Right forelimb (tissue), 1 donor: ENCODE data around the gene NRG3.

ENCODE experiments used
- DNase-seq: peaks from one replicate; pipeline ENCODE4 v3.0.0-alpha.2; 2018

NRG3 gene

DNA sequence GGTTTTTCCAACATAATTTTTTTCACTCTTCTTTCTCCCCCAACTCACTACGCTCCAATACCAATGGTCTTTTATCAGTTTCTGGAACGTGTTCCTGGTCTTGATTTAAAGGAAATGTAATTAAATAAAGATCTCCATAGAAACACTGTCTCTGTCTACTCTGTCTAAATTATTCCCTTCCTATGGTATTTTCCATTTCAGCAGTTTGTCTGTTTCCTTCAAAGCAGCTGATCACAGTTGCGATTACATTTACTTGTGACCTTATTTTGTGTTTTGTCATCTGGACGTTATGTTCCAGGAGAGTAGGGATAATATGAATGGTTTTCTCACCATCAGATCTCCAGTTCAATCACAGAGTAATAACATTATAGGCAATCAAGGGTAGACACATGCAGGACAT is 359.2 kb downstream of the NRG3 start:
- no peak for DNase-seq

DNA sequence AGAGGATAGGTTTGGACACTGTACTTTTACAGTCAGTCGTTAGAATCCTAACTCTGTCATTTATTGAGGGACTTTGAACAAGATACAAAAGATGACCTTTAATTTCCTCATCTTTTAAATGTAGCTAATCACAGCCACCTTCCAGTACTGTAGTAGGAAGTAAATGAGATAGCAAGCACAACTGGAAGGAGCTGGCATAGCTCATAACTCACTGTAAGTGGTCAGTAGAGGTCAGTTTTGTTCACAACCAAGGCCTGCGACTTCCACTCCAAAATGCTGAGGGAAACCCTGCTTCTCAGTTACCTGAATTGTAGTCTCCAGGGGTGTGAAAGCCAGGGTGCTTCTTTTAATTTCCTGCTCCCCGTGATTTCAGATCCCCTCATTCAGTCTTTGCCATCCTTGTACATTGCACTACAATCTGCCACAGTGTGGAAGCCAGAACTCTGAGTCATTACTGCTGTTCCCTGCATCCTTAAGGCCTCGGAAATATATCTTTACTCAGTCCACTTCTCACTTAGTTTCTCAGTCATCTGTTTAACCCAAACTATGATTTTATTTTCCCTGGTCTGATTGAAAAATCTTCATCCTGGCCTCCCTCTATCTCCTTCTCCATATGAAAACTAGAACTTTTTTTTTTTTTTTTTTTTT is 361.2 kb downstream of the NRG3 start:
- DNase-seq = no peak

DNA sequence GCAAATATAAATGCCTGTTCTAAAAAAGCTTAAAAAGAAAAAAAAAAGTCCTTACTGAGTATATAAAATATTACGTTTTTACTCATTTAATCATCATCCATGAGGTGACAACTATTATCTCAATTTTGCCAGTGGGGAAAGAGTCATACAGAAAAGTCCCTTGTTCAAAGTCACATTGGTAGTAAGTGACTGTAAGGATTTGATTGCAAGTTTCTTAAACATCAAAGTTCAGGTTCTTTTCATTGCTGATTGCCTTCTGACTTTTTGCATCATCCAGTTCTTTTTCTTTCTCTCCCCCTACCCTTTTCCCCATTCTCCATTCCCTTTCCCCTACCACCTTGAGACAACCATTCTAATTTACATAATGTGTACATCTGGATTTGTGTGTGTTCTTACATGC is 363.3 kb downstream of the NRG3 start:
- no peak for DNase-seq

DNA sequence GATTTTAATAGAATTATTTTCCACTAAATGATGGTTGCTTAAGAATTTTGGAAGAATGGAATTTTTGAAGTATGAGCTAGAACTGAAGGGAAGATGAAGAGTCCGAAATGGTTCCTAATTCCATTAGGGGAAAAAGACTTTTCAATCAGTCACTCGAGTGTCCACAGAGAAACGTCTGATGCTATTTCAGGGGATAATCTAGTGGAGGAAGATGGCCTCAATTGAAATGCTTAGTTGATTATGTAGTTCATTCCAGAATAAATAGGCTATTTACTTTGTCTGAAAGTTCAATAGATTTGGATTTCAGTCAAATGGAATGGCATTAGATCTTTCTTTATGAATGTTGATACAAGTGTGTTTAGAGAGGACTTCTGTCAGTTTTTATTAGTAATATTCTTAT is 365.4 kb downstream of the NRG3 start:
- no peak for DNase-seq

DNA sequence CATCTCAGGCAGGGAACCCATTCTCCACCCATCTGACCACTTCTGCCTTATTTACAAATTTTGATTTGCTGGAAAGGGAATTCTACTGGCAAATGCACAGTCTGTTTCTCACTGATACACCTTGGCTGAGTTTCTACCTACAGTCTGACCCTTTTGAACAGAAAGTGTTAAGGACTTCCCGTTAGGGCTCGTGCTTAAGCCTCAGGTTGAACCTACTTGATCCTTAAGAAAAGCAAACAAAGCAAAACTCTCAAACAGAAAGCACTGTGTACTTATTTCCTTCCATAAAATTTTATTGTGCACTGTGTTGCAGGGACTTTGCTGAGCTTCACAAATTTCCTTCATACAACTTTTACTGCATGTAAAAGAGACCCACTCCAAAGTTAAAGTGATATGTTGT is 367.8 kb downstream of the NRG3 start:
- no peak for DNase-seq

DNA sequence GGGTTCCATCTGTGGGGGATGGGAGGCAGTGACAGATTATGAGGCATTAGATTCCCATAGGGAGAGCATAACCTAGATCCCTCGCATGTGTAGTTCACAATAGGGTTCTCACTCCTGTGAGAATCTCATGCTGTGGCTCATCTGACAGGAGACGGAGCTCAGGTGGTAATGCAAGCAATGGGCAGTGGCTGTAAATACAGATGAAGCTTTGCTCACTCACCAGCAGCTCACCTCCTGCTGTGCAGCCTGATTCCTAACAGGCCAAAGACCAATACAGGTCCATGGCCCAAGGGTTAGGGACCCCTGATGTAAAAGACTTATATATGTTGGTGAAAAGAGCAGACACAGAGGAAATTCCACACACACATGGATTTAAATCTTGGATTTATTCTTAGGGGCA is 370.2 kb downstream of the NRG3 start:
- DNase-seq = no peak

- DNase-seq = no peak
Observed at GRCh38 chr10:82245906-82246560, 371.0 kb downstream of the NRG3 start.

DNA sequence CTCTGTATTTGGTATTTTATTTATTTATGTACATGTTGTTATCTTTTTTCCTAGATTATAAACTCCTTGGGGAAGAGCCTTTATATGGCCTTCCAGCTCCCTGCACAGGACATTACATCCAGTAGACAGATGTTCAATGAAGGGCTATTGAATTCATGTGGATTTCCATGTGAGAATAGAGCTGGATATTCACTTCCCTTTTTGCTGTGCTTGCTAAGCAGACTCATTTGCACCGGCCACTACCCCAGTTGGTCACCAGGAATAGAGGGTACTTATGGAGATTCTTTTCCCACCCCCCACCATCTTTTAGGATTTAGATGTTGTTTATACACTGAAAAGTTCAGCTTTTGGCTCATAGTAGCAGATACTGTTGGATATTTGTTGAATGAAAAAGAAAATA is 374.1 kb downstream of the NRG3 start:
- no peak for DNase-seq

- no peak for DNase-seq
Observed at GRCh38 chr10:82251222-82251906, 376.4 kb downstream of the NRG3 start.

- DNase-seq = no peak
Observed at GRCh38 chr10:82252081-82252480, 377.1 kb downstream of the NRG3 start.

DNA sequence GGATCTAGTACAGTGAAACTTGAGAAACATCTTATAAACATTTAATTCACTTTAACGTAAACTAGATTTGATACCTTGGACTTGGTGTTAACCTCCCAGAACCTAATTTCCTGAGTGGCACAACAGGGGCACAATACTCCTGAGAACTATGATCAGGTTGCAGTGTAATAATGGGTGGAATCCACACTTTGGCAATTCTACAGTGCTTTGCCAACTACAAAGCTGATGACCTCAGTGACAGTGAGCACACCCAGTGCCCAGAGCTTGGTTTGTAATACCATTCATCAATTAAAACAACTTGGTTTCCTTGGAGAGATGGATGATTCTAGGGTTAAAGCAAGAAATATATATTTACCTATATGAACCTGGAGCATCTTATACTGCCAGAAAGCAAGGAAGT is 379.2 kb downstream of the NRG3 start:
- DNase-seq = no peak

DNA sequence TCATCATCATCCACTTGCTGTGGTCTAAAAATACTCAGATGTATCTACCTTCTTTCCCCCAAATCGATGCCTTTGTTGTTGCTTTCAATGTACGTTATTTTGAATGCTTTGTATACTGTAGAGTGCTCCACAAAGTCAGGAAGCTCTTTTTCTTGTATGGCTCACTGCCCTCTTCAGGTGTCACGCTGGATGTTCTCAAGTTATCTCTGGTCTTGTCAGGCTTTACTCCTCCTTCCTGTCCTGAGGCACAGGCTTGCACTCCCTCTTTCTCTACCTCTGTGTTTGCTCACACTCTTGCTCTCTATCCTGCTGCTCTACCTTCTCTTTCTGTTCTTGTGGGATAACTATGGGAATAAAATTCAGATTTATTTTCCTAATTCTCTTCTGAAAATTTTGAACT is 381.3 kb downstream of the NRG3 start:
- no peak for DNase-seq

GRCh38 chr10:82266438-82266837 is 391.4 kb downstream of the NRG3 start:
- no peak for DNase-seq

DNA sequence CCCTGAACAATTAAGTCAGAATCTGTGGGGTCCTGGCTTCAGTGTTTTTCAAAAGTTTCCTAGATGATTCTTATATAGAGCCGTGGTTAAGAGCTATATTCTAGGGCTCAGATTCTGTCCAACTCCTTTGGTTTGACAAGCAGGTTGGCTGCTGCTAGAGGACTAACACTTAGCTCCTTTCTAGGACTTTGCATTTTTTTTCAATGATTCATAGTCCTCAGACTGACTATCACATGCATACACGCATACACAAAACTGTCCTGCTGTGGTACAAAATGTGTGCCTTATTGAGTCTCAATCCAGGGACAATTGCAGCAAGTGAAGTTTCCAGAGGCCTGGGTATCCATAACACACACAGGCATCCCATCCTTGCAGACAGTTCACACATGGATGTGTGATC is 392.0 kb downstream of the NRG3 start:
- DNase-seq = no peak

DNA sequence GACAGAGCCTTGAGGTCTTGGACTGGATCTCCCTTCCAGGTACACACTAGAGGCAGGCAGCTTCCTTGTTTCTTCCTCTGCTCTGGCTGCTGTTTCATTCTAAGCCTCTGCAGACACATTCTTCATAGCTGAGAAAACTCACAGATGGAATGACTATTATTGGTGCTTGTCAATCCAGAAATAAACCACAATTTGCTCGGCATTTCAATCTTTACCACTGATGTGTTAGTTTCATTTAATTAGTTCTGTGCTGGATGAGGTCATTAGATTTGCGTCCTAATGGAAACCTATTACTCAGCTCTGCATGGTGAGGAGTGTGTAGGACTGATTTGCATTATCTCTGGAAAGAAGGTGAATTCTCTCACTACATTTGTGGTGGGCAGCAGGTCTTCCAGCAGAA is 392.5 kb downstream of the NRG3 start:
- no peak for DNase-seq

DNA sequence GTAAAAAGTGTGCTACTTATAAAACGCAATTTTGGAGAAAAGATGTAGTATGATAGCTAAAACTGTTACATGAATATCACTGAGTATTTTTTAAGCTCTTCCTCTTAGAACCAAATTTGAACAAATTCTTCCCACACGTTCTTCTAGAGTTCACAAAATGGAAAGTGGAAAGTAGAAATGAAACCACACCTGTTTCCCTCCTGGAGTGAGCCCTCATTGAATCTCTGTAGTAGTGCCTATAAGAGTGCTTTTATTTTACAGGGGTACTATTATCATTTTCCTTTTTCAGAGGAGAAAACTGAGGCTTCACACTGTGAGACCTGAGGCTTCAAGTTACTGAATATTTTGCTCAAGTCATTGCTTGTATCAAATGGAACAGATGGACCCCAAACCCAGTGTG is 393.0 kb downstream of the NRG3 start:
- no peak for DNase-seq

GRCh38 chr10:82277591-82277990 is 402.6 kb downstream of the NRG3 start:
- DNase-seq = no peak

DNA sequence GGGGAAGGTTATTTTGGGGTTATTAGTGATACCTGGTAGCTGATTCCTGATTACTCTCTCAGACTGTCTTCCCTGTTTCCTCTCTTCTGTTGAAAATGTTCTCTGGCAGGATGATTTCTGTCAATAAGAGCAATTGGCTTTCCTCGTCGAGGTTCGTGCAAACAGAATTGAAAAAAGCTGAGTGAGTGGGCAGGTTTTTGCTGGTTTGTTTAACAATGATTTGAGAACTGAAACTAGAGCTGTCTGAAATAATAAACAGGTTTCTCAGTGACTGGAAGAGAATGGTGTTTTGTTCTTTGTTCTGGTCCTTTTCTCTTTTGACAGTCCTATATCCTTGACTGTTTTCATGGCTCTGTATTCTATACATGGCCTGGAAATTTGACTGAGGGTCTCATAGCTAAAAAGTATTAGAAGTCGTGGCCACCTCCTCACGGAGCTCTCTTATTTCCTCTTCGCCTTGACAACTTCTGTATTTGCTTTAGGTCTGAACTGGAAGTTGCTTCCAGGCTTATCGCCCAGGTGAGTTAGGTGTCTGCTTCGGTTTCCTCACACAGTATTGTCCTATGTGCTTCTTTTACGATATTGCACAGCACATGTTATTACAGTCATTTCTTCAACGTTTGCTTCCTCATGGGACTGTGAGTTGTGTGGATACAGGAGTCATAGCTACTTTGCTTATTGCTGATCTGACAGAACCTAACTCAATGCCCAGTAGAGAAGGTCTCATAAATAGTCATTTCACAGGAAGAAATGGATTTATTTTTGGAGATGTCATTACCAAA is 403.6 kb downstream of the NRG3 start:
- DNase-seq = no peak

DNA sequence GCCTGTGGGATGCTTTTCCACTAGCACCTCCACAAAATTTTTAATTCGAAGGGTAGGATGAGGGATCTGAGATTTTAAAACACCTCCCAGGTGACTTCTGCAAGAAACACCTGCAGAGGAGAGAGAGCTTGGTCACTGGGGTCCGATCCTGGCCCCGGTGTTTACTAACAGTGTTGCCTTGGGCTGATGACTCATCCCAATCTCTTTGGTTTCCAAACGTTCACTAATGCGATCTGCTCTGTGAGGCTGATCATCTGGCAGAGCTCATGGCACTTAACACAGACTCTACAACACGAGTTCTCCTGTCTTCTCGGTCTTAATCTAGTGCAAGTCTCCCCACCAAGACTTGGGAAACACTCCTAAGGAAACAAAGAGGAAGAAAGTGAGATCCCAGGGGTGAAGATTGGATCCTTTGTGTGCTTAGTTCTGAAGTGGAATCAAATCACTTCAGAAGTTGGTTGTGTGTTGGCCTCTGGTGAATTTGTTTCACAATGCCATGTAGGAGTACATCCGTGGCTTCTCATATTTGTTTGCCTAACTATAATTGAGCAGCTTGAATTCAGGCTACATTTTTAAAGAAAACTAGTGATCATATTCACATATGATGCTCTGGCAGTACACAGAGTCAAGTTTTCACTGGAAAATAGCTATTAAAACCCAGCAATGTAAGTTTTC is 407.9 kb downstream of the NRG3 start:
- DNase-seq = no peak

DNA sequence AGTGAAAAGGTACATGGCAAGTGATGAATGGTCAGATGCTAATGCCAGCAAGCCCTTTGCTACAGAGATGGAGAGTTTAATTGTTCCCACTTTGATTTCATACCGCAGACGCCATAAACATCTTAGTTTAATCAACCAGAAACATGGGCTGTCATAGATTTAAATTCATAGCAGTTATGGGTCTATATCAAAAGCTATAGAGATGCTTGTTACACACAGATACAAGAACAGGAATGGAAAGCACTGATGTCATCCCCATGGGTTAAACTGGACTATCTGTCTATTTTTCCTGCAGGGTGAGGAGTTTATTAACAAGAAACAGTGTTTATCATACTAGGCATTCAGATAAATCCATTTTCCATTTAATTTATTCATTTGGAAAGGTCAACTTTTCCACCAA is 409.2 kb downstream of the NRG3 start:
- DNase-seq = no peak

DNA sequence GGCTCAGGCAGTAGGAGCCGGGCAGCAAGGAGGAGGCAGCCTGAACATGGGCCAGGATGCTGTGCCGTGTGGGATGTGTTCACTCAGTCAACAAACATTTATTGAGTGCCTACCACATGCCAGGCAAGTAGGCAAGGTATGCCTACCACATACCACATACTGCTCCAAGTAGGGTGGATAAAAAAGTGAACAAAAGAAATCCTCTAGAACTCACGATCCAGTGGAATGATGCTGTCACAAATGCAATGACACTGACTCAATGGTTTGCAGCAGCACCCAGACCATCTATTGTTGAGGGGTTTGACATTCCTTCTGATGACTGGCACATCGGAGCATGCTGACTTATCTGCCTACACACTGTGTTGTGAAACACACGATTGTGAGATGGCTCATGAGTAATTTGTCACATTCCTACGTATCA is 413.5 kb downstream of the NRG3 start:
- DNase-seq = no peak

- DNase-seq = no peak
Observed at GRCh38 chr10:82289945-82290344, 415.0 kb downstream of the NRG3 start.

GRCh38 chr10:82294874-82295378 is 419.9 kb downstream of the NRG3 start:
- no peak for DNase-seq
